Measurements from ENCODE around the gene FXYD6. TPM values are rescaled to one million over a fixed set of nuclear protein-coding genes. Genes with fewer than 3 reads are reported as not detected.

The FXYD6 gene
- total RNA-seq, 1 experiment from 2014 or later, result 12.2 TPM

DNA sequence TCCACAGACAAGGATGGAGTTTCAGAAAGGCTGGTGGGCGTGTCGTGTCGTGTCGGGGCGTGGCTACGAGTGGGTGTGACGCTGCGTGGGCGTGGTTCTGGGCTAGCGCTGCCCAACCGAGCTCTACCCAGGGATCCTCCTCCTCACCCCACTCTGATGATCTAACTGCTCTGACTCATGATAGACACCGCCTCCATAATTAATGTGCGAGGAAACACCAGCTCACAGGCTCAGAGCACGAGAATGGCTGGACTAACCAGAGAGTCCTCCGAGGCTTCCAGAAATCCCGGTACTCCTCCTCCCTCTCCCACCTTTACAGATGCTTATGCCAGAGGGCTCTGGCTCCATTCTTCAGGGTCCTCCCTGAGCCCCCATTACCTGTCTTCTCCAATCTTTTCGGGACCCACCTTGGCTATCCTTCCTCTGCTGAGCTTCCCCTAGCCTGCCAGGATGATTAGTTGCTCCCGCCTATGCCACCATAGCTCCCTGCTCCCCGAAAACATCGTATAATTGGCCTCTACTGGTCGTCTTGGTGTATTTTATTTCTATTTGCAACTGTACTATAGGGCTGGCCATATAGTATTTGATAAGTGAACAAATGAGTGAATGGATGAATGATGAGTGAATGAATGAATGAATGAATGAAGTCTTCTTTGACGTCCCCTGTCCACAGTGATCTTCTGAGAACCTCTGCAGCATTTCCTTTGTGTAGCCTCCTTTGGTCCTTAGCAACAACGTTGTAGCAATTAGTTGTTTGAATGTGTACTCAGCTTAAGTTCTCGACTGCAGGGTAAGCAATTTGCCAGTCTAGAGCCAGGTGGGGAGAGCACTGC is 31.0 kb upstream of the FXYD6 start:
- peaks cover 18% of the 10 kb centered on the region for H3K4me1 ChIP-seq (ENCODE audit: insufficient read depth, low read length, poor library complexity, severe bottlenecking)
- H3K27ac ChIP-seq (ENCODE audit: low read depth, low read length, poor library complexity, severe bottlenecking), result peak overlapping the region; percentile 87
- no peaks in the 10 kb centered on the region for H3K9me3 ChIP-seq (ENCODE audit: low read depth, low read length, poor library complexity, severe bottlenecking)
- ChIA-PET CTCF (interaction anchor here (1.7 kb wide), 1 partner anchor 39 kb away, joined by 9 read pairs; no protein-coding TSS in a partner anchor), POLR2A (ENCODE audit: low non-redundant PET) (interaction anchor here (0.7 to 1.2 kb wide), 2 partner anchors 30 to 63 kb away, joined by 4 to 5 read pairs; partner anchors contain the start of gene FXYD6)
- H3K36me3 ChIP-seq (ENCODE audit: insufficient read depth, low read length, poor library complexity, severe bottlenecking), result no peaks in the 10 kb centered on the region
- intact Hi-C loops (cut with micrococcal nuclease; ENCODE audit: unreplicated experiment), result loop anchor here (2.0 kb wide), 1 partner anchor 63 kb away; no protein-coding TSS in a partner anchor
- DNase-seq (ENCODE audit: low spot score), result peak; percentile 98
- H3K27me3 ChIP-seq (replicated peaks; ENCODE audit: insufficient read depth, low read depth, low read length, poor library complexity), result no peaks in the 10 kb centered on the region
- H3K4me3 ChIP-seq (ENCODE audit: low read depth, low read length, poor library complexity, severe bottlenecking), result peak overlapping the region; percentile 44
- no peak for TF ChIP-seq EZH2 (IDR thresholded peaks at IDR 0.05; ENCODE audit: borderline replicate concordance, low read depth, low read length, poor library complexity, severe bottlenecking)
- TF ChIP-seq CTCF (conservative IDR thresholded peaks at IDR 0.05; ENCODE audit: low read depth, low read length), result no peak
- BruUV-seq (replicated peaks), result TSS peak; percentile 94

DNA sequence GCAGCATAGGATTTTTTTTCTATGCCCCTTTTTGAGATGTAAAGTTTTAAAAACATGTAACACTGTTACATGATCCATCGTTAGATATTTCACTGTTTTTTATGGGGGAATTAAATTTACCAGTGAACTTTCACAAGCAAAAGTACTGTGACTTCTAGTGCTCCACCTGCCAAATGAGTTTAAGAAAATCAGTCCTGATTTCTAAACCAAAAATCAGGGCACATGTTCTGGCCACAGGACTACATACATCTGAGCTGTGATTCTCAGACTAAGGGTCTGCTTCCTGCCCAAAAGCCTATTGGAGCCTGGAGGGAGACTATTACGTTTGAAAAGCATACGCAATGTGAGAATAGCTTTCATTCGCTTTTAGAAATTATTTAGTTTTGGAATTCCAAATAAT is 30.3 kb upstream of the FXYD6 start:
- intact Hi-C loops (cut with micrococcal nuclease; ENCODE audit: unreplicated experiment), result loop anchor here (2.0 kb wide), 1 partner anchor 62 kb away; no protein-coding TSS in a partner anchor
- H3K9me3 ChIP-seq (ENCODE audit: low read depth, low read length, poor library complexity, severe bottlenecking), result no peaks in the 10 kb centered on the region
- TF ChIP-seq EZH2 (IDR thresholded peaks at IDR 0.05; ENCODE audit: borderline replicate concordance, low read depth, low read length, poor library complexity, severe bottlenecking) (no peak), CTCF (conservative IDR thresholded peaks at IDR 0.05; ENCODE audit: low read depth, low read length) (no peak)
- ChIA-PET POLR2A (ENCODE audit: low non-redundant PET) (interaction anchor here (0.7 to 1.2 kb wide), 2 partner anchors 30 to 62 kb away, joined by 4 to 5 read pairs; partner anchors contain the start of gene FXYD6), CTCF (interaction anchor here (0.7 to 1.7 kb wide), 2 partner anchors 40 to 1749 kb away, joined by 9 to 10 read pairs; no protein-coding TSS in a partner anchor)
- no peaks in the 10 kb centered on the region for H3K36me3 ChIP-seq (ENCODE audit: insufficient read depth, low read length, poor library complexity, severe bottlenecking)
- TSS peak; percentile 99 for BruUV-seq (replicated peaks)
- DNase-seq (ENCODE audit: low spot score), result no peak
- H3K27ac ChIP-seq (ENCODE audit: low read depth, low read length, poor library complexity, severe bottlenecking), result peak overlapping the region; percentile 65
- peaks cover 18% of the 10 kb centered on the region for H3K4me1 ChIP-seq (ENCODE audit: insufficient read depth, low read length, poor library complexity, severe bottlenecking)
- no peak overlapping the region for H3K4me3 ChIP-seq (ENCODE audit: low read depth, low read length, poor library complexity, severe bottlenecking)
- no peaks in the 10 kb centered on the region for H3K27me3 ChIP-seq (replicated peaks; ENCODE audit: insufficient read depth, low read depth, low read length, poor library complexity)

DNA sequence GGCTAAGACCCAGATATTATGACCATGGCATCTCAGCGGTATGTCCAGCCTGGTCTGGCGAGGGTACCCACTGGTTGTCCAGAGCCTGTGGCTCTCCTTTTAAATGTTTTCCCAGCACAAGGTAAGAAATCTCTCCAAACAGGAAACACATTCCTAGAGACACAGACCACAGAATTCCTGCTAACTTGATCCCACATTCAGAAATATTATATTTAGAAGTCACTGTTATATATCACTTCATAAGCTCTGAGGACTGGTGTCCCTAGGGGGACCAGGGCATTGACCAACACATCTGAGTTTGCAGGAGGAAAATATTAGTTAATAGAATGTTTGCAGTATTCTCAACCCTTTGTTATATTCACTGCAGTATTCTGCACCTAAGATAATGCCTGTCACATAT is 29.7 kb upstream of the FXYD6 start:
- no peak for DNase-seq (ENCODE audit: low spot score)
- H3K9me3 ChIP-seq (ENCODE audit: low read depth, low read length, poor library complexity, severe bottlenecking), result no peaks in the 10 kb centered on the region
- no peak overlapping the region for H3K4me3 ChIP-seq (ENCODE audit: low read depth, low read length, poor library complexity, severe bottlenecking)
- H3K27ac ChIP-seq (ENCODE audit: low read depth, low read length, poor library complexity, severe bottlenecking), result no peak overlapping the region
- BruUV-seq (replicated peaks), result no TSS peak
- H3K36me3 ChIP-seq (ENCODE audit: insufficient read depth, low read length, poor library complexity, severe bottlenecking), result no peaks in the 10 kb centered on the region
- intact Hi-C loops (cut with micrococcal nuclease; ENCODE audit: unreplicated experiment), result loop anchor here (2.0 kb wide), 1 partner anchor 61 kb away; no protein-coding TSS in a partner anchor
- POLR2A ChIA-PET (ENCODE audit: low non-redundant PET), result no interaction called here
- TF ChIP-seq CTCF (conservative IDR thresholded peaks at IDR 0.05; ENCODE audit: low read depth, low read length) (no peak), EZH2 (IDR thresholded peaks at IDR 0.05; ENCODE audit: borderline replicate concordance, low read depth, low read length, poor library complexity, severe bottlenecking) (no peak)
- H3K27me3 ChIP-seq (replicated peaks; ENCODE audit: insufficient read depth, low read depth, low read length, poor library complexity), result no peaks in the 10 kb centered on the region
- CTCF ChIA-PET, result interaction anchor here (0.7 kb wide), 1 partner anchor 1750 kb away, joined by 10 read pairs; no protein-coding TSS in a partner anchor
- peaks cover 18% of the 10 kb centered on the region for H3K4me1 ChIP-seq (ENCODE audit: insufficient read depth, low read length, poor library complexity, severe bottlenecking)

Data from A673 (cell line).